Fibroblast of mammary gland (primary cell): Measurements from ENCODE around the gene GAS6.

Source experiments
- DNase-seq: peaks from one replicate; pipeline ENCODE4 v3.0.0-alpha.2; 2010; ENCODE audit warnings: low read depth
- H3K4me3 ChIP-seq: 2 replicates; pipeline ENCODE4 v1.5.1; 2011; ENCODE audit warnings: low read depth, mild to moderate bottlenecking, low read length, moderate library complexity; ENCODE audit not compliant: control insufficient read depth
- CTCF ChIP-seq: conservative IDR thresholded peaks from 2 replicates; pipeline ENCODE4 v1.5.1; 2011; ENCODE audit warnings: low read depth, low read length, inconsistent platforms; ENCODE audit not compliant: control insufficient read depth, insufficient read depth

Gene GAS6

GRCh38 chr13:113809934-113810333, 53.9 kb downstream of the GAS6 start:
- H3K4me3 ChIP-seq = no peak overlapping the region
- no peak for TF ChIP-seq CTCF
- DNase-seq = no peak

- no peak overlapping the region for H3K4me3 ChIP-seq
- no peak for DNase-seq
- no peak for TF ChIP-seq CTCF
These were observed 55.6 kb downstream of the GAS6 start for GRCh38 chr13:113808058-113808834.

GRCh38 chr13:113806526-113806925, 57.4 kb downstream of the GAS6 start:
- TF ChIP-seq CTCF = no peak
- H3K4me3 ChIP-seq = no peak overlapping the region
- DNase-seq = no peak

- DNase-seq = no peak
- H3K4me3 ChIP-seq = no peak overlapping the region
- no peak for TF ChIP-seq CTCF
These were observed 57.8 kb downstream of the GAS6 start for GRCh38 chr13:113806104-113806471.

- no peak for TF ChIP-seq CTCF
- no peak for DNase-seq
- H3K4me3 ChIP-seq = no peak overlapping the region
These were observed 58.3 kb downstream of the GAS6 start for GRCh38 chr13:113805431-113806103.

- H3K4me3 ChIP-seq = no peak overlapping the region
- TF ChIP-seq CTCF = no peak
- no peak for DNase-seq
These were observed 59.0 kb downstream of the GAS6 start for GRCh38 chr13:113804703-113805430.
